Pancreas (tissue), 10 donors: ENCODE data around the gene AOC2. TPM values are rescaled to one million over a fixed set of nuclear protein-coding genes. Genes with fewer than 3 reads are reported as not detected.

ENCODE experiments used
- ATAC-seq, 4 donors: fragments of 200-7000 bp; cut with Tn5 transposase; one replicate each; pipeline versions ENCODE4 v1.8.0 to v1.9.1; 2020; ENCODE audit warnings: mild to moderate bottlenecking in 4 of 4, moderate library complexity in 4 of 4
- DNase-seq, 6 donors: peaks; one replicate each; pipeline ENCODE4 v3.0.0-alpha.2; 2020
- FAIRE-seq: peaks from 2 replicates; lab custom pipeline; 2012; peaks lifted over from hg19 to GRCh38; lab: Jason Lieb, UNC
- H3K27ac ChIP-seq, 4 donors: fragments of 200-600 bp; sonication (generic); 1 replicate in 3 of 4; 2 replicates in 1 of 4; pipeline versions ENCODE4 v1.5.0 to v1.8.0; 2020
- H3K27me3 ChIP-seq, 4 donors: fragments of 200-600 bp; one replicate each; pipeline ENCODE4 v1.8.0; 2021
- H3K36me3 ChIP-seq, 3 donors: fragments of 200-600 bp; sonication (generic) in 1 of 3; one replicate each; pipeline versions ENCODE4 v1.5.0 to v1.8.0; 2020 to 2021
- H3K4me1 ChIP-seq, 3 donors: fragments of 200-600 bp; one replicate each; pipeline ENCODE4 v1.8.0; 2021
- H3K4me3 ChIP-seq, 4 donors: fragments of 200-600 bp; sonication (generic) in 2 of 4; one replicate each; pipeline versions ENCODE4 v1.5.0 to v1.8.0; 2020 to 2021
- H3K9me3 ChIP-seq, 4 donors: fragments of 200-600 bp; one replicate each; pipeline ENCODE4 v1.8.0; 2021
- CTCF ChIP-seq, 4 donors: fragments of 200-600 bp; sonication (generic) in 3 of 4; IDR thresholded peaks; one replicate each; pipeline versions ENCODE4 v1.5.0 to v1.8.0; 2021; ENCODE audit warnings: antibody characterized with exemption in 4 of 4
- WGBS, 2 donors: extraction: QIAGEN DNeasy Blood & Tissue Kit; methylation state at CpG; one replicate each; pipeline ENCODE4 v1.1.7; 2013; 5-methylcytosine and 5-hydroxymethylcytosine counted together
- intact Hi-C, 3 donors: fragments of 100-400 bp; cut with DNase I; formaldehyde crosslinking; loops; one replicate each; pipeline versions ENCODE4 v1.11.1 to v1.14.2; 2022
- polyA plus RNA-seq, 2 donors: library from polyadenylated mRNA; stranded (reverse); fragments of 200-250 nt; gene quantifications; one replicate each; pipeline ENCODE4 v1.2.3, GENCODE V29; 2013
- total RNA-seq, 6 donors: library from RNA; stranded (reverse); fragmentation: NEBNext Ultra II Directional in 4 of 6; extraction: Animal tissue kit (Norgen Biotek cat#: 25700) in 4 of 6; gene quantifications; one replicate each; pipeline versions ENCODE4 v1.2.1 to v1.2.4, GENCODE V29; 2021 to 2023
- donor health status: healthy with polysubstance abuse.
- donor health status: DM: no; HTN: no; CAD: no; lungs with moderate emphysema.
- donor health status: DM: no; HTN: no; CAD: no.
- donor health status: control.
- donor health status: control.
- donor health status: Bipolar disorder and iron deficiency.
- donor health status: DM: yes; HTN: yes; CAD: no.
- donor health status: DM: no; HTN: no; CAD: no.
- donor health status: DM: no; HTN: no; CAD: no.
- donor health status: DM: yes; HTN: yes; CAD: no.

AOC2 gene
- total and polyA plus RNA-seq, 8 donors: 0.37 to 1.7 (median 0.63) TPM

GRCh38 chr17:42845918-42846593 is 1.7 kb downstream of the AOC2 start:
- intact Hi-C loops: loop anchor here in 2 of 3 donors (5.0 kb wide), 2 partner anchors 86 to 91 kb away; no protein-coding TSS in a partner anchor
- no peak for FAIRE-seq
- H3K9me3 ChIP-seq: no peaks in the 10 kb centered on the region
- DNase-seq: no peak
- H3K4me3 ChIP-seq: no peak overlapping the region
- H3K36me3 ChIP-seq: peaks cover 5 to 22% (median 16%) of the 10 kb centered on the region in 3 donors
- H3K4me1 ChIP-seq: no peaks in the 10 kb centered on the region
- peak in 1 of 4 donors; percentile 5 for ATAC-seq
- H3K27ac ChIP-seq: no peak overlapping the region
- 73 to 82% methylated on average over 7 of the region's 7 CpGs for WGBS, 2 donors
- no peaks in the 10 kb centered on the region for H3K27me3 ChIP-seq
- TF ChIP-seq CTCF (IDR thresholded peaks at IDR 0.05): no peak

GRCh38 chr17:42846594-42847280 is 2.4 kb downstream of the AOC2 start:
- FAIRE-seq: no peak

GRCh38 chr17:42848093-42848492 is 3.7 kb downstream of the AOC2 start:
- H3K27me3 ChIP-seq: no peaks in the 10 kb centered on the region
- ATAC-seq (no peak), FAIRE-seq (no peak), DNase-seq (no peak)
- no peak overlapping the region for H3K4me3 ChIP-seq
- H3K36me3 ChIP-seq: peaks cover 2 to 7% (median 5%) of the 10 kb centered on the region in 3 donors
- no peaks in the 10 kb centered on the region for H3K4me1 ChIP-seq
- no peaks in the 10 kb centered on the region for H3K9me3 ChIP-seq
- intact Hi-C loops: loop anchor here in 2 of 3 donors (5.0 kb wide), 2 partner anchors 84 to 89 kb away; no protein-coding TSS in a partner anchor
- H3K27ac ChIP-seq: no peak overlapping the region
- WGBS, 2 donors: 46 to 62% methylated on average over 3 of the region's 3 CpGs
- TF ChIP-seq CTCF (IDR thresholded peaks at IDR 0.05): no peak

More at GRCh38 chr17:42846594-42847280, 2.4 kb downstream of the AOC2 start:
- intact Hi-C loops: loop anchor here in 2 of 3 donors (5.0 kb wide), 2 partner anchors 86 to 91 kb away; no protein-coding TSS in a partner anchor
- Histone ChIP-seq H3K36me3 (peaks cover 5 to 15% (median 10%) of the 10 kb centered on the region in 3 donors), H3K27me3 (no peaks in the 10 kb centered on the region), H3K4me3 (no peak overlapping the region), H3K4me1 (no peaks in the 10 kb centered on the region), H3K9me3 (no peaks in the 10 kb centered on the region), H3K27ac (no peak overlapping the region)
- peak in 2 of 4 donors; percentile 8 to 15 for ATAC-seq
- no peak for TF ChIP-seq CTCF (IDR thresholded peaks at IDR 0.05)
- WGBS, 2 donors: 60 to 75% methylated on average over 9 of the region's 9 CpGs
- no peak for DNase-seq

GRCh38 chr17:42849031-42849430 is 4.7 kb downstream of the AOC2 start:
- Histone ChIP-seq H3K27ac (no peak overlapping the region), H3K4me1 (no peaks in the 10 kb centered on the region), H3K9me3 (no peaks in the 10 kb centered on the region), H3K36me3 (peaks cover 0 to 7% (median 5%) of the 10 kb centered on the region in 3 donors), H3K27me3 (no peaks in the 10 kb centered on the region), H3K4me3 (no peak overlapping the region)
- 77 to 82% methylated on average over 9 of the region's 9 CpGs for WGBS, 2 donors
- FAIRE-seq (no peak), DNase-seq (no peak), ATAC-seq (no peak)
- no peak for TF ChIP-seq CTCF (IDR thresholded peaks at IDR 0.05)
- intact Hi-C loops: loop anchor here in 2 of 3 donors (5.0 kb wide), 2 partner anchors 83 to 88 kb away; no protein-coding TSS in a partner anchor
